ENCODE measurements around the gene PSMB4. TPM values are rescaled to one million over a fixed set of nuclear protein-coding genes. Genes with fewer than 3 reads are reported as not detected.
"Not testable (repeated sequence)": the region's sequence is repeated elsewhere in the genome, so short reads cannot be mapped to it uniquely, and the experiment has no call there.

The PSMB4 gene
- total and polyA plus RNA-seq, 4 experiments from 2014 or later: 68.2 to 202 (median 137) TPM

GRCh38 chr1:151416231-151416630 is 16.9 kb downstream of the PSMB4 start:
- H3K36me3 Mint-ChIP-seq: peaks cover 44 to 51% of the 10 kb centered on the region in 2 donors
- H3K9me3 Mint-ChIP-seq: peaks cover 0 to 3% (median 0%) of the 10 kb centered on the region in 8 donors
- H3K27me3 ChIP-seq (ENCODE audit: insufficient read depth, low read length): no peaks in the 10 kb centered on the region
- intact Hi-C loops (cut with micrococcal nuclease): no loop called here
- ChIA-PET CTCF (ENCODE audit: partially characterized antibody) (interaction anchor here (0.9 kb wide), 1 partner anchor 10 kb away, joined by 3 read pairs; no protein-coding TSS in a partner anchor), POLR2A (ENCODE audit: partially characterized antibody) (no interaction called here)
- no peak overlapping the region for H3K27ac ChIP-seq (ENCODE audit: low read depth, low read length)
- H3K36me3 ChIP-seq (ENCODE audit: insufficient read depth, low read length): peaks cover 21% of the 10 kb centered on the region
- no peak overlapping the region for H3K4me3 Mint-ChIP-seq
- DNase-seq: no peak
- no peak overlapping the region for H3K27ac Mint-ChIP-seq
- no peak overlapping the region for H3K4me3 ChIP-seq (ENCODE audit: low read length in 2 of 2)
- H3K4me1 ChIP-seq (ENCODE audit: insufficient read depth, low read length): no peaks in the 10 kb centered on the region
- H3K9me3 ChIP-seq (ENCODE audit: control insufficient read depth in 1 of 2, low read length in 2 of 2): no peaks in the 10 kb centered on the region
- no peaks in the 10 kb centered on the region for H3K4me1 Mint-ChIP-seq
- H3K27me3 Mint-ChIP-seq: no peaks in the 10 kb centered on the region

GRCh38 chr1:151418081-151418480 is 18.7 kb downstream of the PSMB4 start:
- H3K36me3 Mint-ChIP-seq: peaks cover 38 to 55% of the 10 kb centered on the region in 2 donors
- no peak overlapping the region for H3K4me3 ChIP-seq (ENCODE audit: low read length in 2 of 2)

DNA sequence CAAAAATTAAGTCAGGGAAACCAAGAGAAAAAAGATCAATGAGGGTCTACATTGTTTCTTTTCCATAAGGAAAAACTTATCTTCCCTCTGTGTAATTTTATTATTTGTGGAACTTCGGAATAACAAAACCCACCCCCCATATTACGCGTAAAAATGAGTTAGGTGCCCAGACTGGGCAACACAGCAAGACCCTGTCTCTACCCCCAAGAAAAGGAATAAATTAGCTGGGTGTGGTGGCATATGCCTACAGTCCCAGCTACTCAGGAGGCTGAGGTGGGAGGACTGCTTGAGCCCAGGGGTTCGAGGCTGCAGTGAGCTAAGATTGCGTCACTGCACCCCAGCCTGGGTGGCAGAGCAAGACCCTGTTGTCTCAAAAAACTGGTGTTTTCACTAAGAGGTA is 20.4 kb downstream of the PSMB4 start:
- Mint-ChIP-seq H3K36me3 (peaks cover 47 to 61% of the 10 kb centered on the region in 2 donors), H3K27ac (peak overlapping the region in 1 of 7 donors; percentile 80), H3K4me1 (no peaks in the 10 kb centered on the region), H3K4me3 (no peak overlapping the region), H3K9me3 (peaks cover 0 to 3% (median 0%) of the 10 kb centered on the region in 8 donors), H3K27me3 (no peaks in the 10 kb centered on the region)
- H3K9me3 ChIP-seq (ENCODE audit: control insufficient read depth in 1 of 2, low read length in 2 of 2): no peaks in the 10 kb centered on the region
- no peaks in the 10 kb centered on the region for H3K27me3 ChIP-seq (ENCODE audit: insufficient read depth, low read length)
- POLR2A ChIA-PET (ENCODE audit: partially characterized antibody): no interaction called here
- DNase-seq: no peak
- no peak overlapping the region for H3K4me3 ChIP-seq (ENCODE audit: low read length in 2 of 2)
- H3K27ac ChIP-seq (ENCODE audit: low read depth, low read length): no peak overlapping the region
- H3K36me3 ChIP-seq (ENCODE audit: insufficient read depth, low read length): peaks cover 46% of the 10 kb centered on the region
- H3K4me1 ChIP-seq (ENCODE audit: insufficient read depth, low read length): no peaks in the 10 kb centered on the region
- CTCF ChIA-PET (ENCODE audit: partially characterized antibody): no interaction called here
- intact Hi-C loops (cut with micrococcal nuclease): no loop called here

More at GRCh38 chr1:151418081-151418480, 18.7 kb downstream of the PSMB4 start:
- intact Hi-C loops (cut with micrococcal nuclease): no loop called here
- H3K27me3 ChIP-seq (ENCODE audit: insufficient read depth, low read length): no peaks in the 10 kb centered on the region
- H3K9me3 ChIP-seq (ENCODE audit: control insufficient read depth in 1 of 2, low read length in 2 of 2): no peaks in the 10 kb centered on the region
- H3K4me1 ChIP-seq (ENCODE audit: insufficient read depth, low read length): no peaks in the 10 kb centered on the region
- no peak overlapping the region for H3K27ac ChIP-seq (ENCODE audit: low read depth, low read length)
- Mint-ChIP-seq H3K4me3 (no peak overlapping the region), H3K4me1 (no peaks in the 10 kb centered on the region), H3K27ac (peak overlapping the region in 3 of 7 donors; percentile 43 to 65 (median 52)), H3K27me3 (no peaks in the 10 kb centered on the region), H3K9me3 (peaks cover 0 to 3% (median 0%) of the 10 kb centered on the region in 8 donors)
- ChIA-PET CTCF (ENCODE audit: partially characterized antibody) (interaction anchor here (0.7 kb wide), 1 partner anchor 13 kb away, joined by 3 read pairs; no protein-coding TSS in a partner anchor), POLR2A (ENCODE audit: partially characterized antibody) (interaction anchor here (0.6 kb wide), 1 partner anchor 397 kb away, joined by 3 read pairs; no protein-coding TSS in a partner anchor)
- peaks cover 35% of the 10 kb centered on the region for H3K36me3 ChIP-seq (ENCODE audit: insufficient read depth, low read length)
- no peak for DNase-seq

DNA sequence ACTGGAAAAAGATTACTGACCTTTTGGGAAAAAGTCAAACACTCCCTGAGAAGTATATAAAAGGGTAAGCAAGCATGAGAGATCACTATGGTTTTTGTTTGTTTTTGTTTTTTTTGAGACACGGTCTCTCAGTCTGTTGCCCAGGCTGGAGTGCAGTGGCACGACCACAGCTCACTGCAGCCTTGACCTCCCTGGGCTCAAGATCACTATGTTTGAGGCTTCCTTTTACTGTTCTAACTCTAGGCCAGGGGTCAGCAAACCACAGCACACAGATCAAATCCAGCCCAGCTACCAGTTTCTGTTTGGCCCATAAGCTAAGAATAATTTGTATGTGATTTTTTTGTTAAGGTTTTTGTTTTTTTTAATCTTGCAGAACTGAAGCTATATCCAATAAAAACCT is 25.7 kb downstream of the PSMB4 start:
- Mint-ChIP-seq H3K9me3 (peaks cover 0 to 1% (median 0%) of the 10 kb centered on the region in 8 donors), H3K4me1 (no peaks in the 10 kb centered on the region), H3K4me3 (no peak overlapping the region), H3K36me3 (peaks cover 58 to 81% of the 10 kb centered on the region in 2 donors), H3K27ac (peak overlapping the region in 4 of 7 donors; percentile 54 to 66 (median 62)), H3K27me3 (no peaks in the 10 kb centered on the region)
- Histone ChIP-seq H3K36me3 (ENCODE audit: insufficient read depth, low read length) (peaks cover 79% of the 10 kb centered on the region), H3K4me1 (ENCODE audit: insufficient read depth, low read length) (no peaks in the 10 kb centered on the region), H3K27ac (ENCODE audit: low read depth, low read length) (no peak overlapping the region), H3K4me3 (ENCODE audit: low read length in 2 of 2) (no peak overlapping the region), H3K27me3 (ENCODE audit: insufficient read depth, low read length) (no peaks in the 10 kb centered on the region), H3K9me3 (ENCODE audit: control insufficient read depth in 1 of 2, low read length in 2 of 2) (no peaks in the 10 kb centered on the region)
- POLR2A ChIA-PET (ENCODE audit: partially characterized antibody): interaction anchor here (0.7 kb wide), 1 partner anchor 98 kb away, joined by 3 read pairs; the partner anchor contains the start of gene PI4KB
- CTCF ChIA-PET (ENCODE audit: partially characterized antibody): interaction anchor here (1.4 kb wide), 1 partner anchor 169 kb away, joined by 3 read pairs; no protein-coding TSS in a partner anchor
- intact Hi-C loops (cut with micrococcal nuclease): no loop called here
- DNase-seq: no peak

DNA sequence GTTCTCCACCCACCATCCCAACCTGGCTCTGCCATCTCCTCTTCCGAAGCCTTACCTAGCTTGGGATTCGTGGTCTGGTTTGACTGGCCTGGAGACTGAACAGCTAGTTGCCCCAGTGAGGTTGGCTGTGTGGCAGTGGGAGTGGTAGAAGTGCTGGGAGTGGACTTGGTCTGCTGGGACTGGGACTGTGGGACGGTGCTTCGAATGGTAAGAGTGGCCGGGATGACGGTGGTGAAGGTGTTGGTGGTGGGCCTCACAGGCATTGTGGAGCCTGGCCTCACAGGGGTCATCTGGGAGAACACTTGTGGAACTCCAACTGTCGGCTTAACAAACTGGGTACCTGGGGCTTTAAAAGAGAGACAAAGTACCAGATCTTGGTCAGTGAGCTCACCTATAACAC is 28.7 kb downstream of the PSMB4 start:
- no peaks in the 10 kb centered on the region for H3K9me3 Mint-ChIP-seq
- H3K4me3 Mint-ChIP-seq: no peak overlapping the region
- H3K4me3 ChIP-seq (ENCODE audit: low read length in 2 of 2): no peak overlapping the region
- no peak for DNase-seq
- H3K4me1 Mint-ChIP-seq: peaks cover 0 to 5% (median under 1%) of the 10 kb centered on the region in 4 donors
- peaks cover 44 to 65% of the 10 kb centered on the region in 2 donors for H3K36me3 Mint-ChIP-seq
- H3K36me3 ChIP-seq (ENCODE audit: insufficient read depth, low read length): peaks cover 65% of the 10 kb centered on the region
- intact Hi-C loops (cut with micrococcal nuclease): no loop called here
- H3K27me3 Mint-ChIP-seq: no peaks in the 10 kb centered on the region
- no peaks in the 10 kb centered on the region for H3K4me1 ChIP-seq (ENCODE audit: insufficient read depth, low read length)
- no peak overlapping the region for H3K27ac ChIP-seq (ENCODE audit: low read depth, low read length)
- no peaks in the 10 kb centered on the region for H3K9me3 ChIP-seq (ENCODE audit: control insufficient read depth in 1 of 2, low read length in 2 of 2)
- ChIA-PET POLR2A (ENCODE audit: partially characterized antibody) (no interaction called here), CTCF (ENCODE audit: partially characterized antibody) (no interaction called here)
- no peaks in the 10 kb centered on the region for H3K27me3 ChIP-seq (ENCODE audit: insufficient read depth, low read length)
- H3K27ac Mint-ChIP-seq: peak overlapping the region in 2 of 7 donors; percentile 19 to 65

DNA sequence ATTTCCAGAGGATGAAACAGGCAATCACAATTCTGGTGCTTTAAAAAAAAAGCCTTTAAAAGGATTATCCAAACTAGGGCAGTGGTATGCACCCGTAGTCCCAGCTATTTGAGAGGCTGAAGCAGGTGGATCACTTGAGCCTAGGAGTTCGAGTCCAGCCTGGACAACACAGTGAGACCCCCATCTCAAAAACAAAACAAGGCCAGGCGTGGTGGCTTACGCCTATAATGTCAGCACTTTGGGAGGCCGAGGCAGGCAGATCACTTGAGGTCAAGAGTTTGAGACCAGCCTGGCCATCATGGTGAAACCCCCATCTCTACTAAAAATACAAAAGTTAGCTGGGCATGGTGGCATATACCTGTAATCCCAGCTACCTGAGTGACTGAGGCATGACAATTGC is 34.5 kb downstream of the PSMB4 start:
- H3K27me3 Mint-ChIP-seq; H3K27ac ChIP-seq (ENCODE audit: low read depth, low read length); H3K9me3 ChIP-seq (ENCODE audit: control insufficient read depth in 1 of 2, low read length in 2 of 2); H3K27me3 ChIP-seq (ENCODE audit: insufficient read depth, low read length); H3K4me3 ChIP-seq (ENCODE audit: low read length in 2 of 2); intact Hi-C loops (cut with micrococcal nuclease); POLR2A ChIA-PET (ENCODE audit: partially characterized antibody); H3K4me3 Mint-ChIP-seq; DNase-seq; H3K9me3 Mint-ChIP-seq; CTCF ChIA-PET (ENCODE audit: partially characterized antibody): not testable (repeated sequence)
- H3K4me1 ChIP-seq (ENCODE audit: insufficient read depth, low read length): peaks cover 18% of the 10 kb centered on the region
- Mint-ChIP-seq H3K36me3 (peaks cover 0 to 33% of the 10 kb centered on the region in 2 donors), H3K27ac (peak overlapping the region in 2 of 7 donors; percentile 66 to 76), H3K4me1 (peaks cover 15 to 33% (median 19%) of the 10 kb centered on the region in 4 donors)
- H3K36me3 ChIP-seq (ENCODE audit: insufficient read depth, low read length): peaks cover 16% of the 10 kb centered on the region

- no peak for DNase-seq
- Histone ChIP-seq H3K27ac (ENCODE audit: low read depth, low read length) (no peak overlapping the region), H3K27me3 (ENCODE audit: insufficient read depth, low read length) (no peaks in the 10 kb centered on the region), H3K4me1 (ENCODE audit: insufficient read depth, low read length) (peaks cover 24% of the 10 kb centered on the region), H3K4me3 (ENCODE audit: low read length in 2 of 2) (no peak overlapping the region), H3K9me3 (ENCODE audit: control insufficient read depth in 1 of 2, low read length in 2 of 2) (no peaks in the 10 kb centered on the region), H3K36me3 (ENCODE audit: insufficient read depth, low read length) (peaks cover 5% of the 10 kb centered on the region)
- no peak overlapping the region for H3K4me3 Mint-ChIP-seq
- H3K4me1 Mint-ChIP-seq: peaks cover 20 to 43% (median 27%) of the 10 kb centered on the region in 4 donors
- H3K36me3 Mint-ChIP-seq: peaks cover 8 to 32% of the 10 kb centered on the region in 2 donors
- H3K27ac Mint-ChIP-seq: peak overlapping the region in 2 of 7 donors; percentile 23 to 60
- intact Hi-C loops (cut with micrococcal nuclease): no loop called here
- no peaks in the 10 kb centered on the region for H3K9me3 Mint-ChIP-seq
- POLR2A ChIA-PET (ENCODE audit: partially characterized antibody): interaction anchor here (0.7 kb wide), 1 partner anchor 135 kb away, joined by 3 read pairs; no protein-coding TSS in a partner anchor
- H3K27me3 Mint-ChIP-seq: no peaks in the 10 kb centered on the region
- CTCF ChIA-PET (ENCODE audit: partially characterized antibody): no interaction called here
Observed at GRCh38 chr1:151435174-151435573, 35.8 kb downstream of the PSMB4 start.

All from CD4-positive, alpha-beta memory T cell (primary cell).